ENCODE results near the gene GYS2.

DNA sequence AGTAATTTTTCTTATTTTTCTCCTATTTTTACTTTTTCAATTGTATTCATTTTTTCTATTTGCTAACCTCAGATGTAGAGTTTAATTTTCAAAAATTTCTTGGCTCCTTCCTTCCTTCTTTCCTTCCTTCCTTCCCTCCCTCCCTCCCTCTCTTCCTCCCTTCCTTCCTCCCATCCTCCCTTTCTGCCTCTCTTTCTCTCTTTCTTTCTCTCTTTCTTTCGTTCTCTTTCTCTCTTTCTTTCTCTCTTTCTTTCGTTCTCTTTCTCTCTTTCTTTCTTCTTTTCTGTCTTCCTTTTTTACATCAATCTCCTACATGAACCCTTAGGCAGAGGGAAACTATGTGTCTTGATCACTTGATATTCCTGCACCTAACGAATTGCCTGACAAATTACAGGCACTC lies 12.4 kb upstream of the GYS2 start:
- TF ChIP-seq, protein P1, sequence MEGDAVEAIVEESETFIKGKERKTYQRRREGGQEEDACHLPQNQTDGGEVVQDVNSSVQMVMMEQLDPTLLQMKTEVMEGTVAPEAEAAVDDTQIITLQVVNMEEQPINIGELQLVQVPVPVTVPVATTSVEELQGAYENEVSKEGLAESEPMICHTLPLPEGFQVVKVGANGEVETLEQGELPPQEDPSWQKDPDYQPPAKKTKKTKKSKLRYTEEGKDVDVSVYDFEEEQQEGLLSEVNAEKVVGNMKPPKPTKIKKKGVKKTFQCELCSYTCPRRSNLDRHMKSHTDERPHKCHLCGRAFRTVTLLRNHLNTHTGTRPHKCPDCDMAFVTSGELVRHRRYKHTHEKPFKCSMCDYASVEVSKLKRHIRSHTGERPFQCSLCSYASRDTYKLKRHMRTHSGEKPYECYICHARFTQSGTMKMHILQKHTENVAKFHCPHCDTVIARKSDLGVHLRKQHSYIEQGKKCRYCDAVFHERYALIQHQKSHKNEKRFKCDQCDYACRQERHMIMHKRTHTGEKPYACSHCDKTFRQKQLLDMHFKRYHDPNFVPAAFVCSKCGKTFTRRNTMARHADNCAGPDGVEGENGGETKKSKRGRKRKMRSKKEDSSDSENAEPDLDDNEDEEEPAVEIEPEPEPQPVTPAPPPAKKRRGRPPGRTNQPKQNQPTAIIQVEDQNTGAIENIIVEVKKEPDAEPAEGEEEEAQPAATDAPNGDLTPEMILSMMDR (IDR thresholded peaks at IDR 0.05): no peak
- TF ChIP-seq POLR2AphosphoS5 (IDR thresholded peaks at IDR 0.05): no peak
- TF ChIP-seq POLR2A (IDR thresholded peaks at IDR 0.05): no peak
